Epidermal melanocyte (primary cell): Measurements from ENCODE around the gene RAB9A.
A peak's percentile ranks its signal among the peaks of the same experiment; 100 is the strongest.
"Not testable (repeated sequence)": the region's sequence is repeated elsewhere in the genome, so short reads cannot be mapped to it uniquely, and the experiment has no call there.

Experiments used
- DNase-seq: peaks from one replicate; pipeline ENCODE4 v3.0.0; 2011; ENCODE audit warnings: low spot score; ENCODE audit not compliant: insufficient read length

The RAB9A gene

DNA sequence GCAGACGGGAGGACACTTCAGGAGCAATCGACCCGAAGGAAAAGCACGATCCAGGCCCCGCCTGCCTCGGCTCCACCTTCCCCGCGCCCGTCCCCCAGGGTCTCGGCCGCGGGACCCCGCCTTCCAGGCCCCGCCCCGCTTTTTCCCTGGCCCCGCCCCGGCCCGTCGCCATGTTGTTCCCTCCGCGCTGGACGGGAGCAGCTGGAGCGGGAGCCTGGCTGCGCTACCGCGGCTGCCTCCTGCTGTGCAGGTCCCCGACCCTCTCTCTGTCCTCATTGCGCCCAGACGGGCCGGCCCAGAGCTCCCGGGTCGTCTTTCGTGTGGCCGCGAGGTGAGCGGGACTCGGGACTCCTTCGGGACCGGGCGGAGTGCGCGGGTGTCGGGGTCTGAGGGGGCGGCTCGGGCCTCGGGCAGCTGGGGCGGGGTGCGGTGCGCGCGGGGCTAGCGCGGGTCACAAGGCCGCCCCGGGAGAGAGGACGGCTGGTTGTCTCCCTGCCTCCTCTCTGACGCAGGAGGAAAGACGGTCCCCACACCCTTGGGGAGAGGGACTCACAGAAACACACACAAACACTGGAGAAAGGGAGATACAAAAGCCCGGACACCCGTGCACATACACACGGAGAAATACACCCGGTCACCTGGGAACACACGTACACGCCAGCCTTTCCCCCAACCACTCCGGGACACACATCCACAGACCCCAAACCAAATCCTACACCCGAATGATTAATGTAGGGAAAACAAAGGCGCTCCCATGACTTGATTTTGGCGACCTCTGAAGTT lies at the start of gene RAB9A:
RAB9A (plus strand) TSS at position 171 of the 783 bp plus-strand sequence. CDS start 19,619 bp downstream, outside the sequence.
- DNase-seq, result peak; percentile 35

DNA sequence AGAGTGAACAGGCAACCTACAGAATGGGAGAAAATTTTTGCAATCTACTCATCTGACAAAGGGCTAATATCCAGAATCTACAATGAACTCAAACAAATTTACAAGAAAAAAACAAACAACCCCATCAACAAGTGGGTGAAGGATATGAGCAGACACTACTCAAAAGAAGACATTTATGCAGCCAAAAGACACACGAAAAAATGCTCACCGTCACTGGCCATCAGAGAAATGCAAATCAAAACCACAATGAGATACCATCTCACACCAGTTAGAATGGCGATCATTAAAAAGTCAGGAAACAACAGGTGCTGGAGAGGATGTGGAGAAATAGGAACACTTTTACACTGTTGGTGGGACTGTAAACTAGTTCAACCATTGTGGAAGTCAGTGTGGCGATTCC lies 47.2 kb upstream of the RAB9A start:
- DNase-seq, result not testable (repeated sequence)

DNA sequence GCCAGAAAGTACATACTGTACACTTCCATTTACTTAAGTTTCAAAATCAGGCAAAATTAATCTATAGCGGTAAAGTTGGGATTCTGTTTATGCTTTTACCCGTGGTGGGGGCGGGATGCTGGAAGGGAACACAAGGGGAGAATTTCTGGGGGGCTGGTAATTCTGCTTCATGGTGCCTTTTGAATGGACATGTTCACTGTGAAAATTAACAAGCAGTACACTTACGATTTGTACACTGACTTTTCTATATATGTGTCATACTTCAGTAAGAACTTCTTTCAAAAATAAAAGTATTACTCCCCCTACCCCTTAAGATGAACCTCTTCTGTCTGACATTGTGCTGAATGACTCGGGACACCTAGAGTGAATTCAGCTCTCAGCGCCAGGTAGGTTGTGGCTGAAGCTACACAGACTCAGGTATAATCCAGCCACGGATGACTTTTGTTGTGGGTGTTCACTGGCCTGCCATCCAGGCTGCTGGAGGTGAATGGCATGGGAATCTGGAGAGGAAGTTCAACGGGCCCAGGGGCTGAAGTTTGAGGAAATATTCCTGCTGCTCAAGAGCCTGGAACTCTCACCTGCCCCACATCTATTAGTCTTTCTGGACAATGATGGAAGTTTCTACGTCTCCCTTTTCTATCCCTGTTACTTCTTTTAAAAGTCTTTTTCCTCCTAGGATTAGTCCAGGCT lies 43.3 kb upstream of the RAB9A start:
- no peak for DNase-seq

DNA sequence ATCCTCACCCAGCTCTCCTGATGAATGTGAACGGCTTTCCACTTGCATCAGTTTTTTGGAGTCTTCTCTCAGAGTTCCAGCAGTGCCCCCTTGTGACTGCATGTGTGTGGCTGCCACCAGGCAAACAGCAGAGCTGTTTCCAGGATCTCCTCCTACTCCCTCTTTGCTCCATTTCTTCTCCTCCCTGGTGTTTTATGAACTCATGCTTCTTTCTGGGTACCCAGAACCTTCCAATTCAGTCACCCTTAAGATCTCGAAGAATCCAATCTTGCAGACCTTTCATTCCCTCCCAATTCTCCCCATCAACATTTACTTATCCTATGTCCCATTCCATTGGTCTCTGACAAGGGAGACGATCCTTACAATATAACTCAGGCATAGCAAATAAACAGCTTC lies 42.8 kb upstream of the RAB9A start:
- peak; percentile 13 for DNase-seq

DNA sequence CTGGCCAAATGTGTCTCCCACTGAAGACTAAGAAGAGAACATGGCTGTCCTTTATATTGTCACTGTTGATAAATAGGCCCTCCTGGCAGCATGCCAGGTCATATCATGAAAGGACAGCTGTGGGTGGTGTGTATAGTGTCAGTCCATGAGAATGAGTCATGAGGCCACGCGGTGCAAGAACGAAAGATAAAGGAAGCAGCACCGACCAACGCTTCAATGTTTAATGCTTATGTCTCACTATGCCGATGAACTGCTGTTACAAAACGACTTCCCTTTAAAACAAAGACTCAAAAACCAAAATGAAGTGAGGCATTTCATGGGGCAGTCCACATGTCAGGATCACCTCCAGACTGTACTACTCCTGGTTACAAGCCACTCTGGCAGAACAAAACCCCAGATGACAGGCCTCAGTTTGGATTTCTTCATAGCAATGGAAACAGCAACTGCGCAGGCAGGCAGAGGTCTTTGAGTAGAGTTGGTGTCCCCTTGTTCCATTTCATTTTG lies 41.2 kb upstream of the RAB9A start:
- DNase-seq, result no peak

DNA sequence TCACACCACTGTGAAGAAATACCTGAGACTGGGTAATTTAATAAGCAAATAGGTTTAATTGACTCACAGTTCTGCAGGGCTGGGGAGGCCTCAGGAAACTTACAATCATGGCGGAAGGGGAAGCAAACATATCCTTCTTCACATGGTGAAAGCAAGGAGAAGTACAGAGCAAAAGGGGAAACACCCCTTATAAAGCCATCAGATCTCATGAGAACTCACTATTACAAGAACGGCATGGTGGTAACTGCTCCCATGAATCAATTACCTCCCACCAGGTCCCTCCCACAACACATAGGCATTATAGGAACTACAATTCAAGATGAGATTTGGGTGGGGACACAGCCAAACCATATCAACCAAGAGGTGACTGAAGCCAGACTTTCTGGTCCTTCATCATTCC lies 40.6 kb upstream of the RAB9A start:
- DNase-seq, result not testable (repeated sequence)

DNA sequence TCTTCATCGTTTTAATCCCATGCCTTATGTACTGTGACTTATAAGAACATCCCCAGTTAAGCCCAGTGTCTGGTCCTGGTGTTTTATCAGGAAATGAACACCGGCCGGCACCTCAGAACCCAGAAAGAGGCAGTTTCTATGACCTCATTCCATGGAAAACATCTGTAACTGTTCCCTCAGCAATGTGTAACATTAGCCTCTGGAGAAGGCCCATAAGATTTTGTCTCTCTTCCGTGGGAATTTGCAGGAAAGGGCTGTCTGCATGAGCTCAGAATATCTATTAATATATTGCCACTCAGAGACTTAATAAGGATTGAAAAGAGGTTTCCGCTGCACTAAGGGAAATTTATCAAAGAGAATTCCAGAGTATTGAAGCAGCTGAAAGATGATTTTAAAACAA lies 39.1 kb upstream of the RAB9A start:
- DNase-seq, result no peak

GRCh38 chrX:13650318-13650717 lies 38.6 kb upstream of the RAB9A start:
- no peak for DNase-seq

GRCh38 chrX:13651150-13651549 lies 37.8 kb upstream of the RAB9A start:
- no peak for DNase-seq

DNA sequence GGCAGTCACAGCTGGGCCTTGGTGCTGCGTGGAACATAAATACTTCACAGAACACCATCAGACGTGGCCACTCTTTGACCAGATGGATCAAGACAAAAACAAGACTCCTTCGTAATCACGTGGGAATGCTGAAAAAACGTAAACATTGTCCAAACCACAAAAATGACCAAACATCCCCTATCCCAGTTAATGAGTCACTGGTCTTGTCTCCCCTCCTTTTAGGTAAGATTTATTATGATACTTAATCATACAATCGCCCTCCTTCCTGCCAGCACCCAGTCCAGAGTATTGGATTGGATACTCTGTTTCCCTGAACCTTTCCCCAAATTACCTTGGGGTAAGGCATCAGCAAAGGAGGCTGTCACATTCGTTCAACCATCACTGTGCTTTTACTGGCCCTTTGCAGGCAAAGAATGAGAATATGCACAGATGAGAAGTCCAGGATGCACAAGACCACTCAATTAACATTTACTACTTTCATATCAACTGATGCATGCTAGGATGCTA lies 36.6 kb upstream of the RAB9A start:
- DNase-seq, result peak; percentile 13

- DNase-seq, result peak; percentile 59
Observed at GRCh38 chrX:13652850-13653693, 35.9 kb upstream of the RAB9A start, which contains the start of gene TCEANC. TCEANC (plus strand) TSS chrX:13653141; CDS start chrX:13662509, 9,368 bp downstream.

DNA sequence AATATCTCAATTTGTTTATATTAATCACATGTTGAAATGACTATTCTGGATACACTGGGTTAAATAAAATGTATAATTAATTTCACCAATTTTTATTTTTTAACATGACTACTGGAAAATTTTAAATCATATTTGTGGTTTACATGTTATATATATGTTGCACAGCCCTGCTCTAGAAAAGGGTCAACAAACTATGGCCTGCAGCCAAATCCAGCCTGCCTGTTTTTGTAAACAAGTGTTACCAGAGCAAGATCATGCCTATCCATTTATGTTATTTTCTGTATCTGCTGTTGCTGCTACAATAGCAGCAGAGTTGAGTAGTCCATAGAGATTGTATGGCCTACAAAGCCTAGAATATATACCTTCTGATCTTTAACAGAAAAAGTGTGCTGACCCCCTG lies 34.8 kb upstream of the RAB9A start:
- DNase-seq, result no peak

DNA sequence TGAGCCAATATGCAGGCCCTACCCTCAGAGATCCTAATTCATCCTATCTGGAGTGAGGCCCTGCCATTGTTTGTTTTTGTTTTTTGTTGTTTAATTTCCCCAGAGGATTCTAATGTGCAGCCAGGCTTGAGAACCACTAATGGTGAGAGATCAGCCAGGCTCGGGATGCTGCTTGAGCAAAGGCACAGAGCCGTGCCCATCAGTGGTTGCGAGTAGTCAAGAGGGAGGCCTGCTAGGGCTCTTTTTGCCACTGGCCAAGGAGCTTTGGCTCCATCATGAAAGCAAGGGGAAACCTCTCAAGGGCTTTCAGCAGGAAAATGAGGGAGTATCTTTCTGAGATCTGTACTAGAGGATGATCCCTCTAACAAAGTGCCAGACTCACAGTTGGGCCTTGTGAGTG lies 33.3 kb upstream of the RAB9A start:
- DNase-seq, result no peak

GRCh38 chrX:13658602-13659001 lies 30.3 kb upstream of the RAB9A start:
- no peak for DNase-seq

DNA sequence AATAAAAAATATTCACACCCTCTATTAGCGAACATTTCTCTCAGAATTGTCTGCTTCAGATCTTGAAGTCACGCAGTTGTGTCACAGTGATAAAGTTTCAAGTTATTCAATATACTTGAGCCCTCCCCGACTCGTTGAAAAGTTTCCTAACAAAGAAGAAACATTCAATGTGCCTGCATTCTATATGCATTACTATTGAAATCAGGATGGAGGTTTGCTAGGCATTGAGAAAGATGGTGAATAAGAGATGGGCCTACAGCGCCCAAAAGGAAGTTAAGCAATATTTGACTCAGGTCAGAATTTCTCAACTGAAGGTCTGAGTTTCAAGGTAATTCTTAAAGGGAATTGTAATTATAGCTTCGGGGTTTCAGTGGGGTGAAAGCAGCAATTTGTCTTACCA lies 29.9 kb upstream of the RAB9A start:
- no peak for DNase-seq

DNA sequence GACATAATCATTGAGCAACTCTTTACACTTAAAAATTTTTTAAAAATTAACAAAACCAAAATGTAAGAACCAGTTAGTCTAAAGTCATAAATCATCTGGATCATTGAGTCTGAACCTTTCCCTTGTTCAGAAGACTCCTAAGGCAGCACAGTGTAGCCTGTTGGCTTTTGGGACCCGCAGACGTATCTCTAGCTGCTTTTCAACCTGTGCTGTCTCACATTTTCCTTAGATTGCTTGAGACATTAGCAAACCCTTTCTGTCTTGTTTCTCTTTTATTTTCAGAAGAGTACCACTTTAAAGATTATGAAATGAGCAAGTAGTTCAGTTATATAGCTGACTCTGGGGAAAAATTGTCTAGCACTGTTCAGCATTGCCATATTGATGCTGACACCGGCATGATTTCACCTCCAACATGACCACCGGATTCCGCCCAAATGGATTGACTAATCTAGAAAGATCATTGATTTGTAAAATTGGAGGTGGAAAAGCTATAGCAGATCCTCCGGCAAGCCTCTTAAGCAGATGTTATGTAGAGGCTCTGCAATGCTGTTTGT lies 27.1 kb upstream of the RAB9A start:
- DNase-seq, result no peak

DNA sequence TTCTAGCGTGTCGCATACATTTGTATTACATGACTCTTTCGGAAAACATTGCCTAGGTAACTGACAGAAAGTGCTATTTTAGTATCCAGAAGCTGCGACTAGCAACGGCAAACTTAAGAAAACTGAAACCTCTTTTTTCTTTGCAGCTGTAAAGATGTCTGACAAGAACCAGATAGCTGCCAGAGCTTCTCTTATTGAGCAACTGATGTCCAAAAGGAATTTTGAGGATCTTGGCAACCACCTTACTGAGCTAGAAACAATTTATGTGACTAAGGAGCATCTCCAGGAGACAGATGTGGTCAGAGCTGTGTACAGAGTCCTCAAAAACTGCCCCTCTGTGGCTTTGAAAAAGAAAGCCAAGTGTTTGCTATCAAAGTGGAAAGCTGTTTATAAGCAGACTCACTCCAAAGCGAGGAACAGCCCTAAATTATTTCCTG lies 26.6 kb upstream of the RAB9A start:
- DNase-seq, result peak; percentile 14

- DNase-seq, result no peak
Observed at GRCh38 chrX:13664020-13664419, 24.9 kb upstream of the RAB9A start.

DNA sequence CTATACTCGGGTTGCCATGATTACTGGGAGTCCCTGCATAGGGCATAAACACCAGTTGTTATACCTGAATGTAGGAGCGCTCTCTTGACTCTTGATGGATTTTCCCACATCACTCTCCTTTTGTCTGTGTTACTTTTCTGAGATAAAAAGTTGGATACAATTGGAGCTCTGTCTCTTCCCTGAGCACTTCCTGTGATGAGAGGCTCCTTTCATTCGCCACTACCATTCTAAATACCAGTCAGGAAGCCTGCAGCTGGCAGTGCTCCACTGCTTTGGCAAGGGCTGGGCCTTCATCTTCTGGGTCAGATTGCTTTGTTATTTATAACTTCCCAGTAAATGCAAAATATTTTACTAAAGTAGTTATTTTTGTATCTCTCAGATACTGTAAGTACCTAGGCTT lies 22.1 kb upstream of the RAB9A start:
- peak; percentile 19 for DNase-seq

DNA sequence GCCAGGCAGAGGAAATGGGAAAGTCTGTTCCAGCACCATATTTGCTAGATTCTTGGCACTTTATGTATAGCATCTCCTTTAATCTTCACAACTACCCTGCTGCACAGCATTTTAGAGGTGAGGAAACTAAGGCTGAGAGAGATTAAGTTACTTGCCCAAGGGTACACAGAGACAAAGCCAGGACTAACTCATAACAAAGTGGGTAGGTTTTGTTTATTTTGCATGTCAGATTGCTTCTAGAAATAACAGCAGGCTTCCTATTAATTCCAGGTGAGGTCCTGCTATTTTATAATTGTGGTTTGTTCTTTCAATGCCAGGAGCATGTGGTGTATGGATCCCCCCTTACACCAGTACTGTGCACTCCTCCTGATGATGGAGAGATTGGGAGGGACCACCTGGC lies 21.0 kb upstream of the RAB9A start:
- no peak for DNase-seq

DNA sequence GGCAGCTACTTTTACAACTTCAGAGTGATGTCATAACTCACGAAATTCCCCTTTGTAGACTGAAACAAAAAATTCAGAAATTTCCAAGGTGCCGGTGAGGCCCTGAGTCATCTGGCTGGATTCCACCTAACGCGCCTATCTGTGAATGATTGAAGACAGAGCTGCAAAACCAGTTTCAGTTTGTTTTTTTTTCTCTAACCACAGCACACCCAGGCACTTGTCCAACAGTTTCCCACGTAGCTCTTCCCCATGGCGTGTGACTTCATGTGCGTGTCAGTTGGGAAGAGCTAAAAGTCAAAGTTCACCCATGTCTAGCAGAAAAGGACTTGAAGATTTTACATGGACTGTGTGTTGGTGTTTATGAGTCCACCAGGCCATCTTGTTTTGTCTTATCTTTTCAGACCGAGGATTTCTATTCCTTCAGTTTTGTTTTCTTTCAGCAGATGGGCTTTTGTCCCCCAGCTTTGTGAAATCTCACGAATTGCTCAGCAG lies 19.6 kb upstream of the RAB9A start:
- DNase-seq, result peak; percentile 19
